Posterior cingulate gyrus (tissue), 11 donors: ENCODE measurements around the gene ZNF710.

Experiments
- DNase-seq, 10 donors: peaks; one replicate each; pipeline versions ENCODE4 v3.0.0 to v3.0.0-alpha.2; 2020 to 2021; ENCODE audit warnings: mixed read lengths in 3 of 10
- intact Hi-C: fragments of 100-400 bp; cut with DNase I; formaldehyde crosslinking; loops from one replicate; pipeline ENCODE4 v1.15.1; 2023

ZNF710 gene

DNA sequence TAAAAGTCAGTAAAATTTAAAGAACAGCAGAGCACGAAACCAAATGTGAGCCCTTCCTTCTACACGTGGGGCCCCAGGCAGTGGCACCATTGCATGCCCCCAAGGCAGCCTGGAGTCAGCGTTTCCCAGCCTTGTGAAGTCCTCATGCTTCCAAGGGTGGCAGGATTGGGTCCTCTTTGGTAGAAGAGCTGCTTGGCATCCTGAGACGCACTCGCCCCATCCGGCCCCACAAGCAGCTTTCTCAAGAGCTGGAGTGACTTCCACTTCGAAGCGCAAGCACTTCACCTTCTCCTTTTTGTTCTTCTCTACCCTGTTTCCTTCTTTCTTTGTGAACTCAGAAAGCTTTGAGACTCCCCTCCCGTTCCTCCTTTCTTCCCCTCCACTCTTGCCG is 34.7 kb downstream of the ZNF710 start:
- DNase-seq: peak in 4 of 10 donors; percentile 25 to 83 (median 60)
- intact Hi-C loops: no loop called here

DNA sequence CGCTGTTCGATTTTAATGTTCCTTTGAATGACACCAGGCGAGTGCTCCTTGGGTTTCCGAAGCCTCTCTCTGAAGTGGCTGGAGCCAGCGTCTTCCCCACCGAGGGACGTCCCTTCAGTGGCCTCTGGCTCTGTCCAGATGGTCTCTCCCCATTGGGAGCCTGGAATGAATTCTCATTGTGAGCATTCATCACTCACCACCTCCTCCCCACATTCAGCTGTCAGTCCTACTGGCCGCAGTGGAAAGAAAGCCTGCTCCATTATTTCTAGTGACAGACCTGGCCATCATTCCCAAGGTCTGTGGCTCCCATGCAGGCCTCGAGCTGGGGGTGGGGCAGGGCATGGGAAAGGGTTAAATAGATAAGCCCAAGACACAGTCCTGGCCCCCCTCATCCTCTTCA is 35.2 kb downstream of the ZNF710 start:
- peak in 4 of 10 donors; percentile 9 to 46 (median 27) for DNase-seq
- intact Hi-C loops: no loop called here

DNA sequence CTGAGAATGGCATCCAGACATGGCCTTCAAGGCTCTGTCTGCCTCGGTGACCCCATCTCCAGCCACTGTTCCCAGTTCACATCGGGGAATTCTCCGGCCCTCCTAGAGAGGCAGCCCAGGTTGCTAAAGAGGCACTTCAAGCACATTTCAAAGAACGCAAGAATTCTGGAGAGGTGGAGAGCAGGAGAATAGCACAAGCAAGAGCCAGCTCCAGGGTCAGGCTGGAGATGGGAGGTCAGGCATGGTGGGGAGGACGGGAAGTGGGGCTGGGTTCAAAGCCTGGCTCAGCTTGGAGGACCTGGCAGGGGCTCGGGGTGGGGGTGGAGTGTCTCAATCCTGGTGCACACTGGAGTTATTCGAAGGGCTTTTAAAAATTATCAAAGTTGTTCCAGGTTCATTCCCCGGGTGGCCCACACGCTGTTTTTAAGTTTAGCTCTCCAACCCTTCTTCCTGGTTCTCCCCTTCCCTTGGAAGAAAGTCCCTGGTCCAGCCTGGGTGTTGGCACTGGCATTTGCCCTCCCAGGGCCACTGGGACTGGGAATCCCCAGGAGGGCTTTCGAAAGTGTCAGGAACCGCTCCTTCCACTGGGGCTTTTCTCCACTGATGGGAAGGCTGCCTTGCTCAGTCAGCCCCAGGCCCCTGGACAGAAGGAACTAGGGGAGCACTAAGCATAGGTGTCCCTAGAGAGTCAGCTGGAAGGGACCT is 35.8 kb downstream of the ZNF710 start:
- intact Hi-C loops: no loop called here
- DNase-seq: peak in 4 of 10 donors; percentile 13 to 52 (median 29)

DNA sequence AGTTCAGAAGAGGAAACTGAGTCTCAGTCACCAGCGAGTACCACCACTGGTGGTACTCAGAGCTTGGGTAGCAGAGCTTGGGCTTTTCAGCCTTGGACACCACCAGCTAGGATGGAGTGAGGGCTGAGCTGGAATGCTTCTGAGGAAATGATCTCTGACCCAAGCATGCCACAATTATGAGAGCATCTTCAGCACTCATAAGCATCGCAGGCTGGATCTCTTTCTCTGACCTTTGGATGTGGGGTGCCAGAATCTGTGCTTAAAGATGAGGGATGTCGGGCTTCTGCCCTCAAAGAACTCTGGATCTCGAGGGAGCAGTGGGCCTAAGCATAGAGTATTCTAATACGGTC is 36.4 kb downstream of the ZNF710 start:
- intact Hi-C loops: no loop called here

DNA sequence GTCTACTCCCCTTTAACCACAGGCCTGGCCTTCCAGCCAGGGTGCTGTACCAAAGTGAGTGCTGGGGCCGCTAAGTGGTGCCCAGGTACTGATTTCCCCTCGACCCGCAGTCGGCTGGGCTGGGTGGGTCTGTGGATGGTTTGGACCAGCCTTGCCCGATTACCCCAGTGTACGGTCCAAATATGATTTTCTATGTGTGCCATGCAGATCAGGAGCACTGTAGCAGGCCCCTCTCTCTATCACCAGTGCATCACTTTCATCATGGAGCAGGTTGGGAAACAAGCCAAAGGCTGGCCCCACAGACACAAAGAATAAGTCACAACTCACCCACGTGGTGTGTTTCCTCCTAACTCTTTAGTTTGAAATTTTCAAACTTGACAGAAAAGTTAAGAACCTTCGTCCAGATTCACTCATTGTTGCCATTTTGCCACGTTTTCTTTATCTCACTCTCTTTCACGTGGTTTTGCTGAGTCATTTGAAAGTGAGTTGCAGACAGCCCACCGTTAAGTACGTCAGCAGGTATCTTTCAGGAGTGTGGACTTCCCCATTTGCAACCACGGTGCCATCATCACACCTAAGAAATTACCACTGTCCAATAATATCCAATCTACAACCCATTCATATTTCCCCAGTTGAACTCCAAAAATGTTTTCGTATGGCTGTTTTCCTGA is 37.0 kb downstream of the ZNF710 start:
- peak in 2 of 10 donors; percentile 33 to 44 for DNase-seq
- intact Hi-C loops: no loop called here

More for the DNA sequence above, 36.4 kb downstream of the ZNF710 start:
- peak in 2 of 10 donors; percentile 5 to 15 for DNase-seq

DNA sequence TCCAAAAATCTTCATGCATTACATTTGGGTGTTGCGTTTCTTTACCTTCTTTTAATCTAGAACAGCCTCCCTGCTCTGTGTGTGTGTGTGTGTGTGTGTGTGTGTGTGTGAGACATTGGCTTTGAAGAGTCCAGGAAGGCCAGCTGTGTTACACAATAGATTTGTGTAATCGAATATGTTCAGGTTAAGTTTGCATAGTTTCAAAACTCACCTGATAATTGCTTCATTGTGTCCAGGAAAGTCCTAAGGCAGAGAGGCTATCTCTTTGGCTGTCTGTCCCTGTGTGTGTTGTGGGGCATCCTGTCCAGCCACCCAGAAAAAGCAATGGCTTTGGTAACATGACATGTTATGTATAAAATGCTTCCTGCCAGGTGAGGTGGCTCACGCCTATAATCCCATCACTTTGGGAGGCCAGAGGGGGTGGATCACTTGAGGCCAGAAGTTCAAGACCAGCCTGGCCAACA is 37.5 kb downstream of the ZNF710 start:
- intact Hi-C loops: no loop called here
- DNase-seq: peak in 1 of 10 donors; percentile 49

DNA sequence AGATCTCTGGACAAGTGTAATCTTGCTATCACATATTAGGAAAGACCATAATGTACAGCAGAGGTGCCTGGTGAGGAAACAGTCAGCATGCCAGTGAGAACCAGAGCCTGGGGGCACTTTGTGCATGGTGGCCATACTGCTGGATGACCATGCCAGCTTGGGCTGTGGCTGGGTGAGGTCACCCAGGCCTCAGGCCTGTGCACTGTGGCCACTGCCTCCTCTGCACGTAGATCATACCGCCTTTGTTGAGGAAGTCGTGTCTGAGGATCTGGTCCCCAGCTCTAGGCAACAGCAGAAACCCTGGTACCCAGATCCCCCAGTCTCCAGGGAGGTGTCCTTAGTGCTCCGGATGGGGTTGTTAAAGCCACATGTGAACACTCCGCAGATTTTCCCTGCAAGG is 38.9 kb downstream of the ZNF710 start:
- DNase-seq: peak in 3 of 10 donors; percentile 44 to 81 (median 56)
- intact Hi-C loops: no loop called here

DNA sequence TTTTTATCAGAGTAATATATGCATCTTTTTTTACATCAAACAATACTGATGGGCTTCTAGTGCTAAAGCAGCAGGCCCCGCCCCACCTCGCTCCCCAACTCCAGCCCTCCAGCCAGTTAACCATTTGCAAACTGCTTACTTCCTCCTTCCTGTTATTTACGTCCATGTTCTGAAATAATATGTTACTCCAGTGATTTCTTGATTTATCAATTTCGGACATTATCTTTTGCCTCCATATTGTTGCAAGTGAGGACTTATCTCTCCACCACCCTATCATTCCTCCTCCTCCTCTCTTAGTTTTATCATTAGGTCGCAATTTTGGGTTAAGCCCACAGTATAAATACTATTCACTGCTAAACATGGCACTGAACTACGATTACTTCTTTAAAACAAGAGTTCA is 39.5 kb downstream of the ZNF710 start:
- intact Hi-C loops: no loop called here
- peak in 3 of 10 donors; percentile 37 to 72 (median 37) for DNase-seq

DNA sequence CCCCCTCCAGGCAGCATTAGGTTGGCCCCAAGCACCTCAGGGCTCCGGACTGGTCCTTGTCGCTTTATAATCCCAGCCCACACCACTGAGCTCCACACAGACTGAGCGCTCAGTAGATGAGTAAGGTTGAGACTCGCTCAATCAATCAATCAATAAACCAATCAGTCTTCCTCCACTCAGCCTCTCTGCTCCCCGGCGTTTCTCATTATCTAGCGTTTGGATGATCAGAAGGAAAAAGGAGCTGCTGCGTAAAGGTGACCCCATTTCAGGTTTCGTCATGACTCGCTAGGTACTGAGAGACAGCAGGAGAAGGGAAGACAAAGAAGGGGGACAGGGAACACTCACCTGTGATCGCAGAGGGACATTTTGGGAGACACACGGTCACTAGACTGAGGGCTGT is 41.2 kb downstream of the ZNF710 start:
- peak in 1 of 10 donors; percentile 12 for DNase-seq
- intact Hi-C loops: no loop called here

DNA sequence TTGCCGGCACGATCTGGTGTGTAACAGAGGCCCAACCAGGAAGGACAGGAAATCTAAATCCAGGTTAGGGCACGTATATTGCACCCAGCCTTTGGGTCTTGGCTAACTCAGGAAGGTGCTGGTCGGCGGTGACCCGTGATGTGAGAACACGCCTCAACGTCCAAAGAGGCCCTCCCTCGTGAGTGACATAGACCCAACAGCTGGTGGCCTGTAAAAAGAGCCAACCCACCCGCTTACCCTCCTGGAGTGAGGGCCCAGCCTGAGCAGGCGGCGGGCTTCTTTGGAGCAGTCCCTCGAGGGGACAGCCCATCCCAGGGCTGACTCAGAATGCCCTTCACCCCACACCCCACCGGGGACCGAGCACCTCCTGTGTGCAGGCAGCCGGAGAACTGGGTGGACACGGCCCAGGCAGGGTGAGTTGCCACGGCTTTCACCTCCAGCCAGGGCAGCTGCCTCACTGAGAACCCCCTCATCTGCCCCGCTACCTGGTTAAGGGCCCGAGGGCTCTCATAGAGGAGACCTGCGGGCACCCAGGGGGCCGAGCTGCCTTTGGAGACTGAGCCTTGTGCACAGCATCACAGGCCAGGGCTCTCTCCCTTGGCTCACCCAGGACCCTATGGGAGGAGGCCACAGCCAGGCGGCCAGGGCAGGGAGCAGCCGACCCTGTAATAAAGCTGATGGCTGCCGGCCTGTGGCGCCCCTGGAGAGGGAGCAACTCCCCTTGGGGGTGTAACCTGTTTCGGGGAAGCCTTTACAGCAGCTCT is 41.8 kb downstream of the ZNF710 start:
- peak in 2 of 10 donors; percentile 67 to 76 for DNase-seq
- intact Hi-C loops: no loop called here

DNA sequence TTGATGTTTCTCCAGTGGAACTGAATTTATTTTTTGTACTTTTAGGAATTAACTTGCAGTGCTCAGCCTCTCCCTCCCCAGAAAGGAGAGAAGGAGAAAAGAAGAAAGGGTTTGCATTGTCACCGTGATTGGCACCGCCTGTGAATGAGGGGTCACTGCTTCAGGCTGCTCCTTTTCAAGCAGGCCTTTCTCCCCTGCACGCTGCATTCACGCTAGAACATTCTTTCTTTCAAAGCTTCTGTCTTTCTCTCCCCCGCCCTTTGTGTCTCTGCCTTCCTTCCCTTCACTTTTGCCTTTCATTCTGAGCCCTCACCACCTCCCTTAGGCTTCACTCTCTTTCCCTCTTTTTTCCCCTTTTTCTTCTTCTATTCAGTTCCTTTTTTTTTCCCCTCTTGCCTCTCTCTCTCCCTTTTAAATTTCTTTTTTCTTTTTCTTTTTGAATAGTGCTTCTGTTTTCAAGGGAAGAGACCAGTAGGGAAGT is 42.4 kb downstream of the ZNF710 start:
- DNase-seq: no peak

DNA sequence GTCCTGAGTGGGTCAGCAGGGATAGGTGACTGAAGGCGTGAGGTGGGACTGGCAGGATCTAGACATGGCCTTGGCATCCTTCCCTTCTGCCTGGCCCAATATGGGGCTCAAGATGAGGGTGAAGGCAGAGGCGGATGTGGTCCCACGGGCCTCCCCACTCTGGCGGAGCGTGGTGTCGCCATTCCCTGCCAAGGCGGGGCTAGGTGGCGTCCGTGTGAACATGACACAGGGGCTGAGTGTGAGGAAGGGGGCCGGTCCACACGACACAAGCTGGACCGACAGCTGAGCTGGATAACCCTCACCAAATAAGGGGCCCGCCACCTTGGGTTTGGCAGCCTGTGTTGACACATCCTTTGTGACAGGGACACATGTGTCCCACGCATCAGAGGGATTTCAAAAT is 43.1 kb downstream of the ZNF710 start:
- intact Hi-C loops: no loop called here
- peak in 1 of 10 donors; percentile 72 for DNase-seq

More for the DNA sequence above, 42.4 kb downstream of the ZNF710 start:
- intact Hi-C loops: no loop called here

DNA sequence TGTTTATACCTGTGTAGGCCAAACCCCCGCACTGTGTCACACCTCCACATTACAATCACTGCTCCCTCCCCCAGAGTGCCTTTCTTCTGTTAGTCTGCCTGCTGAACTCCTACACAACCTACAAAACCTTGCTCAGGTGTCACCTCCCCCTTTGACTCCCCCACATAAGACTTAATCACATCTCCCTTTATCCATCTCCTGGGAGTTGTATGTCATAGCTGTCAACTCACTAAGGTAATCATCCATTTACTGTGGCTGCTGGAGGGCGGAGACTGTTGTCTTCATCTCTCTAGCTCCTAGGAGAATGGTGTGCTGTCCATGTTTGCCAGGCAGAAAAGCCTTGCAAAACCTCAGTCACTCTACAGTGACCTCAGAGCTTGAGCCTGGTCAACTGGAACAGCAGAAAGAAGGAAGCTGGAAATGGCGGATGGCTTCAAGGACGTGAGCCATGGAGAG is 43.8 kb downstream of the ZNF710 start:
- no peak for DNase-seq
- intact Hi-C loops: no loop called here

DNA sequence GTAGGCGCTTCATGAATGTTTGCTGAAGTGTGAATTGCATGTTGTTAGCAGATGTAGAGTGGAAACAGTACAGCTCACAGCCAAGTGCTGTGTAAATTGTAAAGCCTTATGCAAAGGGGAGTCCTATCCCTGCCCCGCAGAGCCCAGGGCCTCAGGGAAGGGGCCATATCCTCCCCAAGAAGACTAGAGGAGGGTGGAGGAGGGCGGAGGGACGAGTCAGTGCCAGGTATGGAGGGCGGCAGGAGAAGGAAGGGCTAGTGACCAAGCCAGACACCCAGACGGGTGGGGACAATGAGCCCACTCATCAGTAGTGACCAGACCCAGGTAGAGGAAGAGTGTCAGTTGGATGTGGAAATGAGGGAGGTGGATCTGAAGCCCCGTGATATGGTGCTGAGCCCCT is 45.2 kb downstream of the ZNF710 start:
- intact Hi-C loops: no loop called here
- DNase-seq: peak in 1 of 10 donors; percentile 27

DNA sequence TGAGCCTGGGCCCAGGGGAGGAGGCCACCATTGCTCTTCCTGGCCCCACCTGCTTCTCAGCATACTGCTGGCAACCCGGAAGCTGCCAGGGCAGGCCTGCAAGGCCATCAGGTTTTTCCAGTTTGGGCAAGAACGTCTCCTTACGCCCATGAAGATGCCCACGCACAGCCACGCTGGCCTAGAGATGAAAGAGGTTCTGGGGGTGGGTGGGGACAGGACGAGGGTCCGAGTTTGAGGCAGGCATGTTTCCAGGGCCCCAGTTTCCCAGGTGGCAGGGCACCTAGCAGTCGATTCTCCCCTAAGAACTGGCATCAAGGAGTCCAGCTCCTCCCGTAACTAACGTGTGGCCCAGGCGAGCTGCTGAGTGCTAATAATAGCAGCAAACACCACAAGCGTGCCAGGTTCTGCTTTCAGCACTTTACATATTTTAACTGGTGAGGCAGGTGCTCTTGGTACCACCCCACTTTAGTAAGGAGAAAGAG is 45.8 kb downstream of the ZNF710 start:
- intact Hi-C loops: no loop called here
- peak in 1 of 10 donors; percentile 59 for DNase-seq

DNA sequence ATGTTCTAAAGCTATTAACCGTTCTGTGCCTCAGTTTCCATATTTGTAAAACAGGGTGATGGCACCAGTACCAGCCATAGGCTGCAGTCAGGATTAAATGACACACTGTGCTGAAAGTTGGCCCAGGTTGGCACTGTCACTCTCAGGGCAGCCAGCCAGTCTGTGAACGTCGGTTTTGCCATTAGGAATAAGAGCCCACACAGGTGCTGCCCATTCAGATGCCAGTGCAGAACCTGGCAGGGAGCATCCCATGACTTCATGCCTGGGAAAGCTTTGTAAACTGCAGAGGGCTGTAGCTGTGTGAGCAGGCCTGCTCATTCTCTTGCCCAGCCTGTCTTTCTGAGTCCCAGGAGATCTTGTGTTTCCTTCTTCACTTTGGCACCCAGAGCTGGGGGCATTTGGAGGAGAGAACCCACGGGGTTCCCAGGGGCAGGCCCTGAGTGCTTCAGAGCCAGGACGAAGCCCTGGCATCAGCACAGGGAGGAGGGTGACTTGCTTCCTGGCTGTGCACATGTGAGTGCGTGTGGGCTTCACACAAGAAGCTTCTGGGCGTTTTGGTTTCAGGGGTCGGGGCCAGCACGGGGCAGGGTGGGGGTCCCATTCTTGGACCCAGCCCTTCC is 46.9 kb downstream of the ZNF710 start:
- intact Hi-C loops: no loop called here
- DNase-seq: peak in 1 of 10 donors; percentile 70

DNA sequence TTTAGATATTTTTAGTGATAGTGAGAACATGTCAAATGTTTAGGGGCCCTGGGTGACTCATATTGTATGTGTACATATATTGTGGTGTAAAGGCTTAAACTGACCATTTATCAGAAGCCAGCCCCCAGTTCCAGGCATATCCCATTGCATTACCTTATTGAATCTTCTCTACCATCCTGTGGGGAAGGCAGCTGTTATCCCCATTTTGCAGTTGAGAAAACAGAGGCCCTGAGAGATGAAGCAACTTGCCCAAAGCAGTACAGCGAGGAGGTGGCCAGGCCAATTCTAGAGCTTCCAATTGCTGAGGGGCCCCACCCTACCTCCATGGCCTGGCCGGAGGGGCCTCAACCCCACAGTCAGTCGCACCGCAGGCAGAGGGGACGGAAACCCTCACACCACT is 47.9 kb downstream of the ZNF710 start:
- no peak for DNase-seq
- intact Hi-C loops: no loop called here

DNA sequence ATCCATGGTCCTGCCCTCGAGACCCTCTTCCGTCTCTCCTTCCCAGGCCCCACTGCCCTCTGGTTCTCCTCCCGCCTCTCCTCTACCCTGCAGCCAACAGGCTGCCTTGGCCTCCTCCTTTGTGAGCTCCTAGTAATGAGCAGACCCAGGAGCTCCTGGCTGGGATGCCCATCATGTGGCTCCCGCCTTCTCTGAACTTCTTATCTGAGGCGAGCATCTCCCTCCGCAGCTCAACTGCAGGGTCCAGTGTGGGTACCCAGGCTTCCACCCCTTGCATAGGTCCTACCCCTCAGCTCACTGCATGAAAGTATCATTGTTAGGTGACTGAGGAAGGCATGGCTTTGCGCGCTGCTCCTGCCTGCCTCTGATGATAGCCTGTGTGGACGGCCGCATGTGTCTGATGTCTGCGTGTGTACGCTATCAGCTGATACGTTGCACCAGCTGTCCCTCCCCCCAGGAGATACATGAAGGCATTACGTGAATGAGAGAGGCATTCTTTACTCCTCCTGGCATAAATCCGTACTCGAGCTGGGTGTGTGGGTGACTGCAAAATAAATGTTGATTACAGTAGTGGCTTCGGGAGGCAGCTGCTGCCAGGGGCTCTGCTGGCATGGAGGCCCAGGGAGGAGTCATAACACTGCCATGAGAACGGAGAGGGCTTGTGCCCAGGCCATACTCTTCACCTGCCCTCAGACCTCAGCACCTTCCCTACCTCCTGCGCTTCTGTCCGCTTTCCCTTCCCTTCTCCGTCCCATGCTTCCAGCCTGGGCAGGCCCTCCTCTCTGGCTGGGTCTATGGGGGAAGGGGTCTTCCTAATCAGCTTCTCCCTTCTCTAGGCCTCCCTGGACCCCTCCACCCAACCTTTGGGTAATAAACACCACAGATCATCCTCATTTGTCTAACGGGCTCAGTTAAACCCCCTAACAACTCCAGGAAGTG is 48.8 kb downstream of the ZNF710 start:
- intact Hi-C loops: no loop called here
- DNase-seq: peak in 3 of 10 donors; percentile 52 to 91 (median 90)

DNA sequence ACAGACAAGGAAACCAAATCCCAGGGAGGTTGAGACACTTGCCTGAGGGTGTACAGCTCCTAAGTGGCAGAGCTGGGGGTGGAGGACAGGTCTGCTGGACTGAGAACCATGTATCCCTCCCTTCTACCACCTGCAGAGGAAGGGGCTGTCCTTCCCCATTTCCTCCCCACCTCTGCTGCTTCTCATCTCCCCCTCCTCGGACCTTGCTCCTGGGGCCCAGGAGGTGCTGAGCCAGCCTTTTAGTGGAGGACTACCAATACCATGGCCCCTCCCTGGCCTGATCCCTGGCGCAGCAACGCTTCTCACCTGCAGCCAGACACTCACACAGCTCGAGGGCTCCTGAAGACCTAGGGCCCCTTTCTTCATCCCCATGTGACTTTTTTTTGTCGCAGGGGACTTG is 50.8 kb downstream of the ZNF710 start:
- intact Hi-C loops: no loop called here

More for the DNA sequence above, 50.8 kb downstream of the ZNF710 start:
- no peak for DNase-seq
